Left lung (tissue), 10 donors: ENCODE results near the gene MORN2. TPM values are rescaled to one million over a fixed set of nuclear protein-coding genes. Genes with fewer than 3 reads are reported as not detected.

Source experiments
- ATAC-seq: fragments of 200-7000 bp; cut with Tn5 transposase; one replicate; pipeline ENCODE4 v1.9.1; 2020; ENCODE audit warnings: moderate library complexity
- DNase-seq, 4 donors: peaks; one replicate each; pipeline ENCODE4 v3.0.0-alpha.2; 2013 to 2020
- H3K27ac ChIP-seq, 2 donors: fragments of 200-600 bp; sonication (generic) in 1 of 2; one replicate each; pipeline versions ENCODE4 v1.5.0 to v1.8.0; 2020 to 2021
- H3K27me3 ChIP-seq, 2 donors: fragments of 200-600 bp; sonication (generic) in 1 of 2; one replicate each; pipeline versions ENCODE4 v1.5.0 to v1.8.0; 2020 to 2021
- H3K36me3 ChIP-seq, 2 donors: fragments of 200-600 bp; sonication (generic) in 1 of 2; one replicate each; pipeline versions ENCODE4 v1.5.0 to v1.8.0; 2020 to 2021
- H3K4me1 ChIP-seq, 2 donors: fragments of 200-600 bp; one replicate each; pipeline ENCODE4 v1.8.0; 2021
- H3K4me3 ChIP-seq, 2 donors: fragments of 200-600 bp; sonication (generic) in 1 of 2; one replicate each; pipeline versions ENCODE4 v1.5.0 to v1.8.0; 2020 to 2021; ENCODE audit warnings: mild to moderate bottlenecking in 1 of 2
- H3K9me3 ChIP-seq, 2 donors: fragments of 200-600 bp; sonication (generic) in 1 of 2; one replicate each; pipeline versions ENCODE4 v1.5.0 to v1.8.0; 2020 to 2021
- CTCF ChIP-seq, 2 donors: fragments of 200-600 bp; sonication (generic) in 1 of 2; IDR thresholded peaks; one replicate each; pipeline versions ENCODE4 v1.5.0 to v1.8.0; 2021; ENCODE audit warnings: antibody characterized with exemption in 2 of 2
- intact Hi-C, 2 donors: fragments of 100-400 bp; cut with DNase I; formaldehyde crosslinking; loops; one replicate each; pipeline versions ENCODE4 v1.11.2 to v1.14.2; 2022
- polyA plus RNA-seq, 6 donors: library from polyadenylated mRNA; unstranded; fragments of 120-200 nt; gene quantifications; one replicate each; pipeline ENCODE4 v1.2.1, GENCODE V29; 2013; ENCODE audit not compliant: insufficient read length in 6 of 6
- total RNA-seq, 2 donors: library from RNA; stranded (reverse); fragmentation: NEBNext Ultra II Directional; extraction: Animal tissue kit (Norgen Biotek cat#: 25700); gene quantifications; one replicate each; pipeline ENCODE4 v1.2.1, GENCODE V29; 2021
- donor health status: DM: no; HTN: yes; CAD: no.
- donor health status: DM: no; HTN: no; CAD: no.

MORN2 gene
- total and polyA plus RNA-seq, 8 donors: 14.8 to 36.9 (median 33.1) TPM

GRCh38 chr2:38911191-38911590 is 35.4 kb downstream of the MORN2 start:
- H3K27me3 ChIP-seq: no peaks in the 10 kb centered on the region
- ATAC-seq (no peak), DNase-seq (no peak)
- no peak overlapping the region for H3K27ac ChIP-seq
- no peak overlapping the region for H3K4me3 ChIP-seq
- no peaks in the 10 kb centered on the region for H3K4me1 ChIP-seq
- no peaks in the 10 kb centered on the region for H3K9me3 ChIP-seq
- no peak for TF ChIP-seq CTCF (IDR thresholded peaks at IDR 0.05)
- intact Hi-C loops: no loop called here
- H3K36me3 ChIP-seq: no peaks in the 10 kb centered on the region

DNA sequence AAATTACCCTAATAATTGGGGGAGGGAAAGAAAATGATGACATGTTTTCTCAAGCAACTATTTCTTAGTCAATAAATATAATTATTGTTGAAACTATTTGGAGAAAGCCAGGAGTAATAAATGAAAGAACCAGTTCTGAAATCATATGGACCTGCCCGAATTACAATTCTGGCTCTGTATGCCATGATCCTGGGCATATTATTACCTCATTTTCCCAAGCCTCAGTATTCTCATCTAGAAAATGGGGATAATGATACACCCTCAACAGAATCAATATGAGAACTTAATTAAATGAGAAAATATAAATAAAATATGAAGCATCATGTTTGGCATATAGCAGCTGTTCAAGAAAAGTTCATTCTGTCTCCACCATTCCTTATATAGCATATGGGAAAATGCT is 36.8 kb downstream of the MORN2 start:
- Histone ChIP-seq H3K4me1 (no peaks in the 10 kb centered on the region), H3K36me3 (no peaks in the 10 kb centered on the region), H3K27me3 (no peaks in the 10 kb centered on the region), H3K4me3 (no peak overlapping the region), H3K27ac (no peak overlapping the region), H3K9me3 (no peaks in the 10 kb centered on the region)
- no peak for TF ChIP-seq CTCF (IDR thresholded peaks at IDR 0.05)
- ATAC-seq (no peak), DNase-seq (no peak)
- intact Hi-C loops: no loop called here

GRCh38 chr2:38922389-38922788 is 46.6 kb downstream of the MORN2 start:
- no peaks in the 10 kb centered on the region for H3K36me3 ChIP-seq
- H3K4me3 ChIP-seq: no peak overlapping the region
- ATAC-seq (no peak), DNase-seq (no peak)
- intact Hi-C loops: no loop called here
- no peaks in the 10 kb centered on the region for H3K4me1 ChIP-seq
- no peaks in the 10 kb centered on the region for H3K9me3 ChIP-seq
- TF ChIP-seq CTCF (IDR thresholded peaks at IDR 0.05): no peak
- no peaks in the 10 kb centered on the region for H3K27me3 ChIP-seq
- H3K27ac ChIP-seq: no peak overlapping the region

GRCh38 chr2:38922902-38923301 is 47.1 kb downstream of the MORN2 start:
- Histone ChIP-seq H3K27me3 (no peaks in the 10 kb centered on the region), H3K4me3 (no peak overlapping the region), H3K27ac (no peak overlapping the region), H3K36me3 (no peaks in the 10 kb centered on the region), H3K4me1 (no peaks in the 10 kb centered on the region), H3K9me3 (no peaks in the 10 kb centered on the region)
- ATAC-seq: no peak
- intact Hi-C loops: no loop called here
- no peak for DNase-seq
- no peak for TF ChIP-seq CTCF (IDR thresholded peaks at IDR 0.05)

DNA sequence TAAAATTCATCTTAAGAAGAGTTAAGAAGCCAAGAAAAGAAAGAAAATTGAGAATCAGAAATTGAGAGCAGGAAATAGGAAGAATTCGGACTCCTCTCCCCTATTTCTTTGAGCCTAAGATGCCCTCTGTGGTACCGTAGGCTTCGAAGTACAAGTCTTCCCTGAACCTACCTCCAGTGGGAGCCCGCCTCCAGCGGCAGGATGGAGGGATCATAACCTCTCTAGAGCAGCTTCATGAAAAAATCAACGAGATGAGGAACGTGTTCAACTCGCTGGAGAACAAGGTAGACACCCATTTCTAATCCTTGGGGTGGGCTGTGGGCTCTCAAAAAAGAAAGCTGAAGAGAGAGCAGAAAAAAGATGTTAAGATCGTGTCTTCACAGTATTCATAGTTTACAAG is 50.2 kb downstream of the MORN2 start:
- Histone ChIP-seq H3K4me1 (no peaks in the 10 kb centered on the region), H3K27me3 (no peaks in the 10 kb centered on the region), H3K4me3 (no peak overlapping the region), H3K36me3 (no peaks in the 10 kb centered on the region), H3K9me3 (no peaks in the 10 kb centered on the region), H3K27ac (no peak overlapping the region)
- no peak for TF ChIP-seq CTCF (IDR thresholded peaks at IDR 0.05)
- ATAC-seq (no peak), DNase-seq (no peak)
- intact Hi-C loops: no loop called here
